AG20443 (cell line): ENCODE results near the gene TRIM8.

Experiments used
- DNase-seq: peaks from one replicate; pipeline ENCODE4 v3.0.0; 2012; ENCODE audit warnings: low spot score, mixed read lengths

The TRIM8 gene

GRCh38 chr10:102616066-102616770, 28.1 kb upstream of the TRIM8 start:
- peak; percentile 71 for DNase-seq

GRCh38 chr10:102617041-102617440, 27.2 kb upstream of the TRIM8 start:
- no peak for DNase-seq

GRCh38 chr10:102617816-102618215, 26.5 kb upstream of the TRIM8 start:
- DNase-seq, result no peak

GRCh38 chr10:102619281-102619981, 24.8 kb upstream of the TRIM8 start:
- no peak for DNase-seq

- DNase-seq, result no peak
These were observed 24.1 kb upstream of the TRIM8 start for GRCh38 chr10:102620138-102620590.

- DNase-seq, result no peak
These were observed 23.5 kb upstream of the TRIM8 start for GRCh38 chr10:102620591-102621442.

- no peak for DNase-seq
These were observed 22.6 kb upstream of the TRIM8 start for GRCh38 chr10:102621443-102622325.

GRCh38 chr10:102624094-102624493, 20.2 kb upstream of the TRIM8 start:
- no peak for DNase-seq

GRCh38 chr10:102624751-102625645, 19.3 kb upstream of the TRIM8 start:
- DNase-seq, result no peak

- no peak for DNase-seq
These were observed 18.1 kb upstream of the TRIM8 start for GRCh38 chr10:102626026-102626685.

- no peak for DNase-seq
These were observed 17.0 kb upstream of the TRIM8 start for GRCh38 chr10:102627291-102627735.

- peak; percentile 80 for DNase-seq
These were observed 16.5 kb upstream of the TRIM8 start for GRCh38 chr10:102627736-102628293.

GRCh38 chr10:102628451-102628911, 15.8 kb upstream of the TRIM8 start:
- DNase-seq, result no peak

GRCh38 chr10:102629661-102630614, 14.3 kb upstream of the TRIM8 start:
- DNase-seq, result peak; percentile 88

GRCh38 chr10:102630663-102631062, 13.6 kb upstream of the TRIM8 start:
- no peak for DNase-seq

- DNase-seq, result no peak
These were observed 12.5 kb upstream of the TRIM8 start for GRCh38 chr10:102631525-102632393.

- DNase-seq, result no peak
These were observed 11.7 kb upstream of the TRIM8 start for GRCh38 chr10:102632394-102633111.
